HUES48 (cell line): ENCODE measurements around the gene USP34.

Experiments
- H3K27ac ChIP-seq: one replicate; pipeline ENCODE4 v1.7.0; 2013; ENCODE audit warnings: low read depth, low read length, inconsistent platforms
- H3K27me3 ChIP-seq: 2 replicates; pipeline ENCODE4 v1.6.1; 2013; ENCODE audit warnings: mild to moderate bottlenecking, low read length; ENCODE audit not compliant: control insufficient read depth, insufficient read depth
- H3K36me3 ChIP-seq: 2 replicates; pipeline ENCODE4 v1.6.1; 2013; ENCODE audit warnings: low read length; ENCODE audit not compliant: control insufficient read depth, insufficient read depth
- H3K4me1 ChIP-seq: 2 replicates; pipeline ENCODE4 v1.6.1; 2013; ENCODE audit warnings: mild to moderate bottlenecking, low read length; ENCODE audit not compliant: control insufficient read depth, insufficient read depth
- H3K4me3 ChIP-seq: 2 replicates; pipeline ENCODE4 v1.5.1; 2013; ENCODE audit warnings: mild to moderate bottlenecking, low read depth, low read length
- H3K9ac ChIP-seq: 2 replicates; pipeline ENCODE4 v1.6.1; 2013; ENCODE audit warnings: mild to moderate bottlenecking, low read depth, low read length, moderate library complexity
- H3K9me3 ChIP-seq: 2 replicates; pipeline ENCODE4 v1.6.1; 2013; ENCODE audit warnings: low read length; ENCODE audit not compliant: control insufficient read depth, insufficient read depth

Gene USP34

GRCh38 chr2:61438670-61439069 lies 32.2 kb downstream of the USP34 start:
- Histone ChIP-seq H3K4me3 (no peak overlapping the region), H3K27ac (no peak overlapping the region), H3K4me1 (no peaks in the 10 kb centered on the region), H3K27me3 (no peaks in the 10 kb centered on the region), H3K9ac (no peak overlapping the region), H3K9me3 (no peaks in the 10 kb centered on the region), H3K36me3 (no peaks in the 10 kb centered on the region)

DNA sequence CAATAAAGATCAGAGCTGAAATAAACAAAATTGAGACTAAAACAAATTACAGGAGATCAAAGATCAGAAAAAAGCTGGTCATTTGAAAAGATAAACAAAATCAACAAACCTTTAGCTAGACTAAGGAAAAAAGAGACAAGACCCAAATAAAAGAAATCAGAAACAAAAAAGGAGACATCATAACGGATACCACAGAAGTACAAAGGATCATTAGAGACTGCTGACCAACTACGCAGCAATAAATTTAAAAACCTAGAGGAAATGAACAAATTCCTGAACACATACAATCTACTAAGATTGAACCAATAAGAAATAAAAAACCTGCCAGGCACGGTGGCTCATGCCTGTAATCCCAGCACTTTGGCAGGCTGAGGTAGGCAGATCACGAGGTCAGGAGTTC lies 33.7 kb downstream of the USP34 start:
- Histone ChIP-seq H3K4me1 (no peaks in the 10 kb centered on the region), H3K36me3 (no peaks in the 10 kb centered on the region), H3K9ac (no peak overlapping the region), H3K27ac (no peak overlapping the region), H3K9me3 (no peaks in the 10 kb centered on the region), H3K27me3 (no peaks in the 10 kb centered on the region), H3K4me3 (no peak overlapping the region)

GRCh38 chr2:61436092-61436491 lies 34.8 kb downstream of the USP34 start:
- Histone ChIP-seq H3K36me3 (no peaks in the 10 kb centered on the region), H3K4me1 (no peaks in the 10 kb centered on the region), H3K27me3 (no peaks in the 10 kb centered on the region), H3K4me3 (no peak overlapping the region), H3K9ac (no peak overlapping the region), H3K9me3 (no peaks in the 10 kb centered on the region), H3K27ac (no peak overlapping the region)

GRCh38 chr2:61435291-61435690 lies 35.6 kb downstream of the USP34 start:
- Histone ChIP-seq H3K9ac (no peak overlapping the region), H3K27me3 (no peaks in the 10 kb centered on the region), H3K27ac (no peak overlapping the region), H3K4me3 (no peak overlapping the region), H3K4me1 (no peaks in the 10 kb centered on the region), H3K9me3 (no peaks in the 10 kb centered on the region), H3K36me3 (no peaks in the 10 kb centered on the region)

DNA sequence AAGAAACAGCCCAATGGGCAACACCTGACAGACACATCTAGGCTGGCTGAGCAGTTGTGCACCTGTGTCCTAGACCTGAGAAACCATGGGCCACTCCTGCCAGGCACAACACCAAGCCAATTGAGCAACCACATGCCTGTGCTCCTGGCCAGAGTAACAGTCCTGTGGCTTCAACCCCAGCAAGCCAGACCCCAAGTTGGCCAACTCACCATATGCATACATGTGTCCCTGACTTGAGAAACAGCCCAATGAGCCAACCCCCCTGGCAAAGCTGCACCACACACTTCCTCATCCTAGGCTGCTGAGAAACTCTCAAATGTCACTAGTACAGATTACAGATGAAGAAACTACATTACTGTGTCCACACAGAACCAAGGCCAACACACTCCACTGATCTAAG lies 36.6 kb downstream of the USP34 start:
- Histone ChIP-seq H3K27me3 (no peaks in the 10 kb centered on the region), H3K9ac (no peak overlapping the region), H3K9me3 (no peaks in the 10 kb centered on the region), H3K4me1 (no peaks in the 10 kb centered on the region), H3K4me3 (no peak overlapping the region), H3K27ac (no peak overlapping the region), H3K36me3 (no peaks in the 10 kb centered on the region)

DNA sequence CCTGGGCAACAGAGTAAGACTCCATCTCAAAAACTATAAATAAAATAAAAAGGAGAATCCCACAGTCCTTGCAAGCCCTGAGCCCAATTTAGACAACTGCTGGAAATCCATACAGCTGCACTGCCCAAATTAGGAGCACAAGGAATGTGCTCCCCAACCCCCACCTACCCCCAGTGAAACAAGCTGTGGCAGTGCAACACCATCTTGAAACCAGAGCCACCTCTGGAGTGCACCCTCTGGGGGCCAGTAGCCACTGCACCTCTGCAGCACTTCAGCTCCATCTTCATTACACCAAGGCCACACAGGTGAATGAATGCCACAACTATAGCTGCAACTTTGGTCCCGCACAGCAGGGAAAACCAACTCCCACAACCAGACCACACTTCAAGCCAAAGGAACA lies 37.3 kb downstream of the USP34 start:
- no peak overlapping the region for H3K4me3 ChIP-seq
- H3K4me1 ChIP-seq, result 0 out of 2 replicates have a peak, but pooled peaks cover under 1% of the 10 kb centered on the region
- H3K27ac ChIP-seq, result no peak overlapping the region
- H3K36me3 ChIP-seq, result no peaks in the 10 kb centered on the region
- H3K9ac ChIP-seq, result no peak overlapping the region
- H3K27me3 ChIP-seq, result no peaks in the 10 kb centered on the region
- H3K9me3 ChIP-seq, result no peaks in the 10 kb centered on the region

DNA sequence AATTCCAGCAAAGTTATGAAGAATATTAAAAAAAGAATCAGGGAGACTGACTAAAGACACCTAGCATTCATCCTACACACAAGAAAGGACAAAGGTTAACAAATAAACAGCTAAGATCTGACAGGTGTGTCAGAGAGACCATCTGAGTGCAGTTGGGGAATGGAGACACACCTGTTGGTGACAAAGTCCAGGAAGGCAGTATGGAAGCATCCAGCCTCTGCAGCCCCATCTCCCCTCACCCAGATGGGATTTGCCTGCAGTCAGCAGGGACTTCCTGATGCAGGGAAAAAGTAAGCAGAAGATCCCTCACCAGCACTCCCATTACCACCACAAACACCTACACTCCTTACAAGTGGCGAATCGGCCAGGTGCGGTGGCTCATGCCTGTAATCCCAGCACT lies 37.9 kb downstream of the USP34 start:
- Histone ChIP-seq H3K9ac (no peak overlapping the region), H3K36me3 (no peaks in the 10 kb centered on the region), H3K9me3 (no peaks in the 10 kb centered on the region), H3K4me3 (no peak overlapping the region), H3K27me3 (no peaks in the 10 kb centered on the region), H3K27ac (no peak overlapping the region), H3K4me1 (peaks cover 6% of the 10 kb centered on the region; the same call in 1 of the 2 replicates)

DNA sequence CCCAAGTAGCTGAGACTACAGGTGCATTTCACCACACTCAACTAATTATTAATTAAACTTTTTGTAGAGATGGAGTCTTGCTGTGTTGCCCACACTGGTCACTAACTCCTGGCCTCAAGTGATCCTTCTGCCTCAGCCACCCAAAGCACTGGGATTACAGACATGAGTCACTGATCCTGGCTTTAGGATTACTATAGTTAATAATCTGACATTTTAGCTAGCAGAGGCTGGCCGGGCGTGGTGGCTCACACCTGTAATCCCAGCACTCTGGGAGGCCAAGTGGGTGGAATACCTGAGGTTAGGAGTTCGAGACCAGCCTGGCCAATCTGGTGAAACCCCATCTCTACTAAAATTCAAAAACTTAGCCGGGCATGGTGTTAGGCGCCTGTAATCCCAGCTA lies 39.5 kb downstream of the USP34 start:
- Histone ChIP-seq H3K27me3 (no peaks in the 10 kb centered on the region), H3K4me1 (peaks cover 6% of the 10 kb centered on the region; the same call in 1 of the 2 replicates), H3K9me3 (no peaks in the 10 kb centered on the region), H3K36me3 (no peaks in the 10 kb centered on the region), H3K9ac (no peak overlapping the region), H3K4me3 (no peak overlapping the region), H3K27ac (no peak overlapping the region)

GRCh38 chr2:61426267-61426897 lies 44.5 kb downstream of the USP34 start:
- Histone ChIP-seq H3K4me1 (peaks cover 19% of the 10 kb centered on the region), H3K27ac (peak overlapping the region; percentile 33)

GRCh38 chr2:61425605-61426155 lies 45.2 kb downstream of the USP34 start:
- Histone ChIP-seq H3K27me3 (no peaks in the 10 kb centered on the region), H3K27ac (peak overlapping the region; percentile 2), H3K36me3 (peaks cover 1% of the 10 kb centered on the region), H3K9ac (no peak overlapping the region), H3K9me3 (no peaks in the 10 kb centered on the region), H3K4me3 (no peak overlapping the region), H3K4me1 (peaks cover 19% of the 10 kb centered on the region)

More at GRCh38 chr2:61426267-61426897, 44.5 kb downstream of the USP34 start:
- H3K9me3 ChIP-seq, result no peaks in the 10 kb centered on the region
- no peaks in the 10 kb centered on the region for H3K36me3 ChIP-seq
- H3K4me3 ChIP-seq, result no peak overlapping the region
- H3K27me3 ChIP-seq, result no peaks in the 10 kb centered on the region
- no peak overlapping the region for H3K9ac ChIP-seq

- Histone ChIP-seq H3K27me3 (no peaks in the 10 kb centered on the region), H3K36me3 (peaks cover 20% of the 10 kb centered on the region), H3K4me3 (no peak overlapping the region), H3K9me3 (no peaks in the 10 kb centered on the region), H3K27ac (no peak overlapping the region), H3K4me1 (peaks cover 19% of the 10 kb centered on the region), H3K9ac (no peak overlapping the region)
These were observed 47.2 kb downstream of the USP34 start for GRCh38 chr2:61423714-61424113.
